Liver (tissue), 9 donors: Measurements from ENCODE around the gene R3HCC1L. TPM values are rescaled to one million over a fixed set of nuclear protein-coding genes. Genes with fewer than 3 reads are reported as not detected.
"Not testable (repeated sequence)": the region's sequence is repeated elsewhere in the genome, so short reads cannot be mapped to it uniquely, and the experiment has no call there.

Experiments
- DNase-seq: peaks from one replicate; pipeline ENCODE4 v3.0.0-alpha.2; 2017; ENCODE audit warnings: low spot score
- H3K27ac ChIP-seq, 2 donors: one replicate each; pipeline ENCODE4 v1.7.0; 2013; ENCODE audit warnings: inconsistent platforms in 2 of 2, low read length in 2 of 2, control low read depth in 1 of 2, low read depth in 1 of 2, mild to moderate bottlenecking in 1 of 2
- H3K27me3 ChIP-seq, 4 donors: one replicate each; pipeline versions ENCODE4 v1.6.1 to v1.7.0; 2013; ENCODE audit warnings: low read length in 3 of 4, inconsistent platforms in 1 of 4, mild to moderate bottlenecking in 1 of 4, moderate library complexity in 1 of 4; ENCODE audit not compliant: control insufficient read depth in 4 of 4, insufficient read depth in 4 of 4
- H3K36me3 ChIP-seq, 4 donors: one replicate each; pipeline versions ENCODE4 v1.6.1 to v1.7.0; 2013; ENCODE audit warnings: low read length in 3 of 4, mild to moderate bottlenecking in 3 of 4, low read depth in 1 of 4, moderate library complexity in 1 of 4; ENCODE audit not compliant: control insufficient read depth in 4 of 4, insufficient read depth in 3 of 4
- H3K4me1 ChIP-seq, 4 donors: one replicate each; pipeline versions ENCODE4 v1.6.1 to v1.7.0; 2013; ENCODE audit warnings: low read length in 3 of 4, mild to moderate bottlenecking in 3 of 4, moderate library complexity in 1 of 4; ENCODE audit not compliant: control insufficient read depth in 4 of 4, insufficient read depth in 4 of 4
- H3K4me3 ChIP-seq, 3 donors: one replicate each; pipeline versions ENCODE4 v1.6.1 to v1.7.0; 2013; ENCODE audit warnings: low read length in 3 of 3, control low read depth in 1 of 3, low read depth in 1 of 3, mild to moderate bottlenecking in 1 of 3
- H3K9ac ChIP-seq, 2 donors: one replicate each; pipeline ENCODE4 v1.7.0; 2013; ENCODE audit warnings: low read length in 2 of 2, mild to moderate bottlenecking in 2 of 2, moderate library complexity in 2 of 2, control low read depth in 1 of 2, low read depth in 1 of 2
- H3K9me3 ChIP-seq, 4 donors: one replicate each; pipeline versions ENCODE4 v1.6.1 to v1.7.0; 2013; ENCODE audit warnings: low read length in 3 of 4; ENCODE audit not compliant: control insufficient read depth in 4 of 4
- EGR1 ChIP-seq, 2 donors: IDR thresholded peaks; 2 replicates each; pipeline ENCODE4 v1.6.1; 2016 to 2018; ENCODE audit warnings: antibody characterized with exemption in 2 of 2, low read depth in 2 of 2
- FOXA1 ChIP-seq: IDR thresholded peaks from 2 replicates; pipeline ENCODE4 v1.6.1; 2016; ENCODE audit warnings: antibody characterized with exemption
- FOXA2 ChIP-seq: IDR thresholded peaks from 2 replicates; pipeline ENCODE4 v1.6.1; 2016; ENCODE audit warnings: antibody characterized with exemption
- GABPA ChIP-seq, 2 donors: IDR thresholded peaks in 1 of 2; conservative IDR thresholded peaks in 1 of 2; 2 replicates each; pipeline ENCODE4 v1.6.1; 2016; ENCODE audit warnings: antibody characterized with exemption in 2 of 2, mild to moderate bottlenecking in 1 of 2, moderate library complexity in 1 of 2
- HNF4A ChIP-seq, 2 donors: conservative IDR thresholded peaks; 2 replicates each; pipeline ENCODE4 v1.6.1; 2016; ENCODE audit warnings: antibody characterized with exemption in 2 of 2, mild to moderate bottlenecking in 2 of 2
- JUND ChIP-seq, 2 donors: IDR thresholded peaks; 2 replicates each; pipeline ENCODE4 v1.6.1; 2016; ENCODE audit warnings: antibody characterized with exemption in 2 of 2
- NR2F2 ChIP-seq: IDR thresholded peaks from 2 replicates; pipeline ENCODE4 v1.6.1; 2016; ENCODE audit warnings: antibody characterized with exemption
- RAD21 ChIP-seq, 2 donors: IDR thresholded peaks; 2 replicates each; pipeline ENCODE4 v1.6.1; 2016; ENCODE audit warnings: antibody characterized with exemption in 2 of 2, mild to moderate bottlenecking in 2 of 2
- REST ChIP-seq: IDR thresholded peaks from 2 replicates; pipeline ENCODE4 v1.6.1; 2016; ENCODE audit warnings: antibody characterized with exemption, mild to moderate bottlenecking
- RXRA ChIP-seq, 2 donors: IDR thresholded peaks; 2 replicates each; pipeline ENCODE4 v1.6.1; 2017 to 2018; ENCODE audit warnings: antibody characterized with exemption in 2 of 2, mild to moderate bottlenecking in 1 of 2
- YY1 ChIP-seq: IDR thresholded peaks from 2 replicates; pipeline ENCODE4 v1.6.1; 2016; ENCODE audit warnings: antibody characterized with exemption, mild to moderate bottlenecking
- ZBTB33 ChIP-seq: IDR thresholded peaks from 2 replicates; pipeline ENCODE4 v1.6.1; 2016; ENCODE audit warnings: antibody characterized with exemption
- WGBS: extraction: QIAGEN DNeasy Blood & Tissue Kit; methylation state at CpG from one replicate; pipeline ENCODE4 v1.1.7; 2013; 5-methylcytosine and 5-hydroxymethylcytosine counted together
- polyA plus RNA-seq, 2 donors: library from polyadenylated mRNA; stranded (reverse) in 1 of 2; unstranded in 1 of 2; fragments of 200-250 nt in 1 of 2; fragments of >200 nt in 1 of 2; fragmentation: Nextera tagmentation in 1 of 2; extraction: Ambion mirVana in 1 of 2; gene quantifications; one replicate each; pipeline versions ENCODE4 v1.2.1 to v1.2.3, GENCODE V29; 2013 to 2015
- total RNA-seq, 2 donors: library from RNA; depleted of rRNA; stranded (reverse); fragments of >200 nt; gene quantifications; one replicate each; pipeline ENCODE4 v1.2.3, GENCODE V29; 2014
- TF ChIP-seq, protein P1 (sequence below): IDR thresholded peaks from 2 replicates; pipeline ENCODE4 v1.6.1; 2016; ENCODE audit warnings: antibody characterized with exemption
- donor health status: healthy.
- donor health status: healthy.
- donor health status: healthy.
- donor health status: healthy.
- donor health status: healthy.

The R3HCC1L gene
- total and polyA plus RNA-seq, 4 donors = 3.2 to 11.2 (median 7.4) TPM

DNA sequence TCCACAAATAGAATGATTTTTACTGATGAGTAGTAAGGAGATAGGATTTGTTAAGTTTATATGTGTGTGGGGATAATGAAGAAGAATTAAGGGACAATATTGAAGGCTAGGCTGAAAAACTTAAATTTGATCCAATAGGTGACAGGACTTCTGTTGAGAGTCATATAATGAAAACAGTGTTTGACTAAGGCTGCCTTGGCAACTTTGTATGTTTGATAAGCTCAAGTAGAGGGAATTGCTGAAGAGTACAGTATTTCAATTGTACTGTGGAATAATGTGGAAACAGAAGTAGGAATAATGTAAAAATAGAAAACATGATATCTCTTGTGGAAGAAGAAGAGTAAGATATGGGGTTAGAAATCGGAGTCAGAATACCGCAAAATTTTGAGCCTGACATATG lies 10.5 kb downstream of the R3HCC1L start:
- no peak overlapping the region for H3K9ac ChIP-seq
- H3K27ac ChIP-seq = no peak overlapping the region
- TF ChIP-seq YY1 (no peak), EGR1 (IDR thresholded peaks at IDR 0.05; ENCODE audit: low read depth in 2 of 2) (no peak), JUND (IDR thresholded peaks at IDR 0.05) (no peak), GABPA (IDR thresholded peaks at IDR 0.05 in 1 of 2, conservative IDR thresholded peaks at IDR 0.05 in 1 of 2) (no peak)
- WGBS = 87% methylated on average over 2 of the region's 2 CpGs
- no peaks in the 10 kb centered on the region for H3K27me3 ChIP-seq
- no peaks in the 10 kb centered on the region for H3K36me3 ChIP-seq
- no peak for DNase-seq
- no peaks in the 10 kb centered on the region for H3K9me3 ChIP-seq
- H3K4me3 ChIP-seq = no peak overlapping the region
- H3K4me1 ChIP-seq = peaks cover 0 to 4% (median under 1%) of the 10 kb centered on the region in 4 donors

DNA sequence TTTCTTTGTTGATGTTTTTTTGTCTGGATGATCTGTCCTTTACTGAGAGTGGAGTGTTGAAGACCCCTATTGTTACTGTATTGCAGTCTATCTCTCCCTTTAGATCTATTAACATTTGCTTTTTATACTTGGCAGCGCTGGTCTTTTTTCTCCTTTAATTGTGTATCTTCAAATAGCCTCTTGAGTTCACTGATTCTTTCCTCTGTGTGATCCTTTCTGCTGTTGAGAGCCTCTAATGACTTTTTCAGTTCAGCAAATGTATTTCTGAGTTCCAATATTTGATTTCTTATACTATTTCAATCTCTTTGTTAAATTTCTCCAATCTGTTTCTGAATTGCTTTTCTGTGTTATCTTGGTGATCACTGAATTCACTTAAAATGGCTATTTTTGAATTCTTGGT lies 15.4 kb downstream of the R3HCC1L start:
- no peaks in the 10 kb centered on the region for H3K27me3 ChIP-seq
- WGBS = 98% methylated on average over 1 of the region's 1 CpG
- no peak for TF ChIP-seq FOXA1
- TF ChIP-seq EGR1 (IDR thresholded peaks at IDR 0.05; ENCODE audit: low read depth in 2 of 2) = no peak
- TF ChIP-seq REST = no peak
- no peak for TF ChIP-seq NR2F2
- TF ChIP-seq RAD21 (IDR thresholded peaks at IDR 0.05) = no peak
- TF ChIP-seq JUND (IDR thresholded peaks at IDR 0.05) = no peak
- no peak for TF ChIP-seq GABPA (IDR thresholded peaks at IDR 0.05 in 1 of 2, conservative IDR thresholded peaks at IDR 0.05 in 1 of 2)
- TF ChIP-seq RXRA (IDR thresholded peaks at IDR 0.05) = no peak
- TF ChIP-seq HNF4A (conservative IDR thresholded peaks at IDR 0.05) = no peak
- TF ChIP-seq FOXA2 = no peak
- H3K4me1 ChIP-seq = no peaks in the 10 kb centered on the region
- H3K9ac ChIP-seq = no peak overlapping the region
- H3K9me3 ChIP-seq = no peaks in the 10 kb centered on the region
- no peak overlapping the region for H3K27ac ChIP-seq
- DNase-seq = no peak
- peaks cover 0 to 2% (median 0%) of the 10 kb centered on the region in 4 donors for H3K36me3 ChIP-seq
- H3K4me3 ChIP-seq = no peak overlapping the region

DNA sequence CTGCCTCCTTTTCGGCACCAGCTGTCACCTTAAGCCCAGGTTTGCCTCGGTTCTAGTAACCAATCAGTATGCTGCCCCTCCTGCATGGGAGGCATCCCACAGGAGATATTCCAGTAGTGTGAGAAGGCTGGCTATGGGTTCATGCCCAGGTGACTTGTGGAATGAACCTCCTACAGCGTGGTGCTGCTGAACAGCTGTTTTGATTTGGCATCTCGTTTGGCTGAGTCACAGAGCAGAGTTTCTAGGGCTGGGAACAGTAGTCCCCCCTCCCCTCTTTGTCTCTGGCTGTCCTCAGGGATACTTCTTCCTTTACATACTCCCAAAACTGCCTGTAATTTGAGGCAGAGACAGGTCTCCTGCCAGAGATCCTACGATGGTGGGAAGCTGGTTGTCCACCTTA lies 16.1 kb downstream of the R3HCC1L start:
- TF ChIP-seq NR2F2 (no peak), FOXA1 (no peak), YY1 (no peak), REST (no peak), ZBTB33 (no peak), RAD21 (IDR thresholded peaks at IDR 0.05) (no peak), JUND (IDR thresholded peaks at IDR 0.05) (no peak)
- TF ChIP-seq, protein P1, sequence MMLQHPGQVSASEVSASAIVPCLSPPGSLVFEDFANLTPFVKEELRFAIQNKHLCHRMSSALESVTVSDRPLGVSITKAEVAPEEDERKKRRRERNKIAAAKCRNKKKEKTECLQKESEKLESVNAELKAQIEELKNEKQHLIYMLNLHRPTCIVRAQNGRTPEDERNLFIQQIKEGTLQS = no peak
- Histone ChIP-seq H3K36me3 (peaks cover 0 to 2% (median 0%) of the 10 kb centered on the region in 4 donors), H3K9ac (no peak overlapping the region), H3K9me3 (no peaks in the 10 kb centered on the region), H3K4me1 (no peaks in the 10 kb centered on the region), H3K4me3 (no peak overlapping the region), H3K27ac (no peak overlapping the region), H3K27me3 (no peaks in the 10 kb centered on the region)
- 98% methylated on average over 5 of the region's 5 CpGs for WGBS
- no peak for DNase-seq

DNA sequence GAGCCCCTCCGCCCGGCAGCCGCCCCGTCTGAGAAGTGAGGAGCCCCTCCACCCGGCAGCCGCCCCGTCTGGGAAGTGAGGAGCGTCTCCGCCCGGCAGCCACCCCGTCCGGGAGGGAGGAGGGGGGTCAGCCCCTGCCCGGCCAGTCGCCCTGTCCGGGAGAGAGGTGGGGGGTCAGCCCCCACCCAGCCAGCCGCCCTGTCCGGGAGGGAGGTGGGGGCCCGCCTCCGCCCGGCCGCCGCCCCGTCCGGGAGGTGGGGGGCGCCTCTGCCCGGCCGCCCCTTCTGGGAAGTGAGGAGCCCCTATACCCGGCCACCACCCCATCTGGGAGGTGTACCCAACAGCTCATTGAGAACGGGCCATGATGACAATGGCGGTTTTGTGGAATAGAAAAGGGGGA lies 18.3 kb downstream of the R3HCC1L start:
- H3K9ac ChIP-seq, H3K36me3 ChIP-seq, H3K9me3 ChIP-seq, H3K27me3 ChIP-seq, H3K4me3 ChIP-seq, H3K27ac ChIP-seq, DNase-seq, H3K4me1 ChIP-seq: not testable (repeated sequence)
- WGBS = 96% methylated on average over 24 of the region's 30 CpGs
